Astrocyte (in vitro differentiated cells and primary cell): ENCODE results near the gene DIP2B. TPM values are rescaled to one million over a fixed set of nuclear protein-coding genes. Genes with fewer than 3 reads are reported as not detected.
A peak's percentile ranks its signal among the peaks of the same experiment; 100 is the strongest.

ENCODE experiments used
- DNase-seq: peaks from one replicate; pipeline ENCODE4 v3.0.0-alpha.2; 2010; ENCODE audit warnings: low read depth
- FAIRE-seq: peaks from 2 replicates; lab custom pipeline; 2011; peaks lifted over from hg19 to GRCh38; lab: Jason Lieb, UNC
- H2AFZ ChIP-seq: 2 replicates; pipeline ENCODE4 v1.6.0; 2012; ENCODE audit warnings: low read depth, low read length, inconsistent platforms
- H3K27ac ChIP-seq: 2 replicates; pipeline ENCODE4 v1.5.1; 2011; ENCODE audit warnings: low read depth, low read length, inconsistent platforms
- H3K27me3 ChIP-seq: 2 replicates; pipeline ENCODE4 v1.6.0; 2011; ENCODE audit warnings: low read length, inconsistent platforms; ENCODE audit not compliant: insufficient read depth
- H3K36me3 ChIP-seq: 2 replicates; pipeline ENCODE4 v1.5.1; 2011; ENCODE audit warnings: low read length, inconsistent platforms; ENCODE audit not compliant: insufficient read depth
- H3K4me1 ChIP-seq: 2 replicates; pipeline ENCODE4 v1.5.1; 2011; ENCODE audit warnings: low read length, inconsistent platforms; ENCODE audit not compliant: insufficient read depth
- H3K4me2 ChIP-seq: 2 replicates; pipeline ENCODE4 v1.6.0; 2012; ENCODE audit warnings: low read length, inconsistent platforms
- H3K4me3 ChIP-seq: 2 replicates; pipeline ENCODE4 v1.5.1; 2011; ENCODE audit warnings: low read depth, mild to moderate bottlenecking, low read length, inconsistent platforms; ENCODE audit not compliant: insufficient read depth
- H3K79me2 ChIP-seq: 2 replicates; pipeline ENCODE4 v1.6.0; 2012; ENCODE audit warnings: mild to moderate bottlenecking, low read length, inconsistent platforms; ENCODE audit not compliant: insufficient read depth
- H3K9ac ChIP-seq: 2 replicates; pipeline ENCODE4 v1.6.0; 2012; ENCODE audit warnings: mild to moderate bottlenecking, low read length, inconsistent platforms
- H3K9me3 ChIP-seq: 2 replicates; pipeline ENCODE4 v1.5.1; 2012; ENCODE audit warnings: low read depth, mild to moderate bottlenecking, low read length, inconsistent platforms; ENCODE audit not compliant: insufficient read depth
- H4K20me1 ChIP-seq: 2 replicates; pipeline ENCODE4 v1.6.0; 2012; ENCODE audit warnings: low read length, inconsistent platforms; ENCODE audit not compliant: insufficient read depth
- H3K27ac Mint-ChIP-seq: one replicate; pipeline ENCODE4 v1.8.0; 2021; ENCODE audit warnings: mild to moderate bottlenecking, mixed read lengths; ENCODE audit not compliant: unreplicated experiment
- H3K27me3 Mint-ChIP-seq: one replicate; pipeline ENCODE4 v1.8.0; 2021; ENCODE audit warnings: low read depth, mixed read lengths; ENCODE audit not compliant: unreplicated experiment
- H3K36me3 Mint-ChIP-seq: one replicate; pipeline ENCODE4 v1.8.0; 2021; ENCODE audit warnings: low read depth, mixed read lengths; ENCODE audit not compliant: unreplicated experiment
- H3K4me1 Mint-ChIP-seq: one replicate; pipeline ENCODE4 v1.8.0; 2021; ENCODE audit warnings: low read depth, mixed read lengths; ENCODE audit not compliant: unreplicated experiment
- H3K4me3 Mint-ChIP-seq: one replicate; pipeline ENCODE4 v1.8.0; 2021; ENCODE audit warnings: mild to moderate bottlenecking, moderate library complexity, mixed read lengths; ENCODE audit not compliant: unreplicated experiment
- H3K9me3 Mint-ChIP-seq: one replicate; pipeline ENCODE4 v1.8.0; 2021; ENCODE audit warnings: mild to moderate bottlenecking, mixed read lengths; ENCODE audit not compliant: unreplicated experiment
- EZH2 ChIP-seq: IDR thresholded peaks from 2 replicates; pipeline ENCODE4 v1.6.1; 2012; ENCODE audit warnings: mild to moderate bottlenecking, low read length, inconsistent platforms; ENCODE audit not compliant: insufficient read depth
- total RNA-seq: library from RNA; stranded (reverse); gene quantifications from 2 replicates; pipeline ENCODE4 v1.2.1, GENCODE V29; 2021
- TF ChIP-seq, protein P1 (sequence below): IDR thresholded peaks from 2 replicates; pipeline ENCODE4 v1.5.1; 2011; ENCODE audit warnings: low read depth, mild to moderate bottlenecking, inconsistent platforms, low read length, moderate library complexity; ENCODE audit not compliant: insufficient read depth

The DIP2B gene
- total RNA-seq, 1 donor from 2014 or later = 53.2 TPM

DNA sequence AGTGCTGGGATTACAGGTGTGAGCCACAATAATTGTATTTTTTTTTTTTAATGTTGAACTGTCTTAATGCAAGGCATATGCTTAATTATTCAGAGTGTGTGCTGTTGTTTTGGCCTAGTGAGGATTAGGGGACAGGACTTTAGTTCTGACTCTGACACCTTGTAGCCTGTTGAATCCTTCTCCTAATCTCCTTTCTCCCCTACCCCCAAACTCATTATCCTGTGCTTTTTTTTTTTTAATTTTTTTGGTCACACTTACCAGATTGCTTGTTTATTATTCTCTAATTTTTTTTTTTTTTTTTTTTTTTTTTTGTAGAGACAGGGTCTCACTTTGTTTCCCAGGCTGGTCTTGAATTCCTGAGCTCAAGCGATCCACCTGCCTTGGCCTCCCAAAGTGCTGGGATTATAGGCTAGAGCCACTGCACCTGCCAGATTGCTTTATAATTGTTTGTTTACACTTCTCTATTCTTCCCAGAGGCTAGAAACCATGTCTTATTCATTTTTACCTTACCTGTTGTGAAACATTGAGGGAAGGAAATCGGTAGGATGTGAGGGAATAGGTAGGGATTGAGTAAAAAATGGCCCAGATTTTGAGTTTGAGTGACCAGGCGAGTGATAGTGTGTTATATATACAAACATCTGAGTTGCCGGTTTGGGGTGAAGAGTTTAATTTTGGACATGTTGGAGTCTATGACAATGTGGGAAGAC lies 32.2 kb downstream of the DIP2B start:
- Histone ChIP-seq H2AFZ (no peak overlapping the region), H4K20me1 (peaks cover 30% of the 10 kb centered on the region), H3K4me2 (peak overlapping the region; percentile 59), H3K27me3 (no peaks in the 10 kb centered on the region), H3K4me1 (peaks cover 30% of the 10 kb centered on the region), H3K79me2 (peaks cover 69% of the 10 kb centered on the region), H3K27ac (no peak overlapping the region), H3K9ac (no peak overlapping the region), H3K36me3 (no peaks in the 10 kb centered on the region), H3K9me3 (no peaks in the 10 kb centered on the region), H3K4me3 (no peak overlapping the region)
- no peak for FAIRE-seq
- H3K4me1 Mint-ChIP-seq = peaks cover 26% of the 10 kb centered on the region
- H3K36me3 Mint-ChIP-seq = no peaks in the 10 kb centered on the region
- no peak for TF ChIP-seq EZH2
- TF ChIP-seq, protein P1, sequence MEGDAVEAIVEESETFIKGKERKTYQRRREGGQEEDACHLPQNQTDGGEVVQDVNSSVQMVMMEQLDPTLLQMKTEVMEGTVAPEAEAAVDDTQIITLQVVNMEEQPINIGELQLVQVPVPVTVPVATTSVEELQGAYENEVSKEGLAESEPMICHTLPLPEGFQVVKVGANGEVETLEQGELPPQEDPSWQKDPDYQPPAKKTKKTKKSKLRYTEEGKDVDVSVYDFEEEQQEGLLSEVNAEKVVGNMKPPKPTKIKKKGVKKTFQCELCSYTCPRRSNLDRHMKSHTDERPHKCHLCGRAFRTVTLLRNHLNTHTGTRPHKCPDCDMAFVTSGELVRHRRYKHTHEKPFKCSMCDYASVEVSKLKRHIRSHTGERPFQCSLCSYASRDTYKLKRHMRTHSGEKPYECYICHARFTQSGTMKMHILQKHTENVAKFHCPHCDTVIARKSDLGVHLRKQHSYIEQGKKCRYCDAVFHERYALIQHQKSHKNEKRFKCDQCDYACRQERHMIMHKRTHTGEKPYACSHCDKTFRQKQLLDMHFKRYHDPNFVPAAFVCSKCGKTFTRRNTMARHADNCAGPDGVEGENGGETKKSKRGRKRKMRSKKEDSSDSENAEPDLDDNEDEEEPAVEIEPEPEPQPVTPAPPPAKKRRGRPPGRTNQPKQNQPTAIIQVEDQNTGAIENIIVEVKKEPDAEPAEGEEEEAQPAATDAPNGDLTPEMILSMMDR = no peak
- H3K27ac Mint-ChIP-seq = peak overlapping the region; percentile 34
- H3K9me3 Mint-ChIP-seq = no peaks in the 10 kb centered on the region
- H3K27me3 Mint-ChIP-seq = no peaks in the 10 kb centered on the region
- no peak for DNase-seq
- peak overlapping the region; percentile 47 for H3K4me3 Mint-ChIP-seq

DNA sequence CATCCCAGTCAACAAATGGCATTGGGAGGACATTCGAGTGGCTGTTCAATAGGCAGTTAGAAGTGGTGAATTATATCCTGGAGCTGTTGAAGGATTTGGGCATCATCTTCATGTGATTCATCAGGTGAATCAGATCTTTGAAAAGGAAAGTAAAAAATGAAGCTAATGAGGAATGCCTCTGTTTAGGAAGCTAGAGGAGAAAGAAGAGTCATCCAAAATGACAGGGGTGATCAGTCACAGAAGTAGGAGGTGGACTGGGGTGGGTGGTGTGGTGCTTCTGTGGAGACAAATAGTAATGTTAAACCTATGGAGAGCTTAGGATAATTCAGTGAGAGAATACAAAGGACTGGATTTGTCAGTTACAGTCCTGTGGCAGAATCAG lies 32.7 kb downstream of the DIP2B start:
- Histone ChIP-seq H4K20me1 (peaks cover 31% of the 10 kb centered on the region), H3K9ac (no peak overlapping the region), H3K27me3 (no peaks in the 10 kb centered on the region), H3K79me2 (peaks cover 67% of the 10 kb centered on the region), H3K27ac (peak overlapping the region; percentile 13), H3K9me3 (no peaks in the 10 kb centered on the region), H3K36me3 (no peaks in the 10 kb centered on the region), H3K4me3 (no peak overlapping the region), H2AFZ (no peak overlapping the region), H3K4me2 (peak overlapping the region; percentile 59), H3K4me1 (peaks cover 25% of the 10 kb centered on the region)
- FAIRE-seq = no peak
- no peaks in the 10 kb centered on the region for H3K9me3 Mint-ChIP-seq
- H3K4me1 Mint-ChIP-seq = peaks cover 29% of the 10 kb centered on the region
- peak overlapping the region; percentile 34 for H3K27ac Mint-ChIP-seq
- no peaks in the 10 kb centered on the region for H3K36me3 Mint-ChIP-seq
- peak; percentile 83 for DNase-seq
- H3K4me3 Mint-ChIP-seq = peak overlapping the region; percentile 47
- TF ChIP-seq, protein P1 = no peak
- TF ChIP-seq EZH2 = no peak
- no peaks in the 10 kb centered on the region for H3K27me3 Mint-ChIP-seq

DNA sequence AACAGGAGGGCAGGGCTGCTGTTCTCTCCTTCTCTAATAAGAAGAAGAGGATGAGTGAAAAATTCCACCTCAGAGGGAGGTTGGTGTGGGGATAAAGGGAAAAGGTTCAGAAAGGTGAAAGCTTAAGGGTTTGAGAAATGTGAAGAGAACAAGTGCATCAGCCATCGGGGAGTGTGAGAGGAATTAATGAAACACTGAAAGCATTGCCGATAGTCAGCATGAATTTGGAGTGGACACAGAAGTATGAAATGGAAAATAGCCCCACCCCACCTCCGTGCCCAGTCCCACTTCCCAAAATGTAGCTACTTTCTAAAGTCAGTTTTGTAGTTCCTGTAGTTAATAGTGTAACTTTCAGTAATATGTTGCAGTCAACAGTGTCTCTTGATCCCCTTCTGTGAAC lies 33.4 kb downstream of the DIP2B start:
- Histone ChIP-seq H3K79me2 (peaks cover 74% of the 10 kb centered on the region), H3K4me1 (peaks cover 19% of the 10 kb centered on the region), H3K27ac (peak overlapping the region; percentile 13), H2AFZ (no peak overlapping the region), H3K27me3 (no peaks in the 10 kb centered on the region), H3K9ac (no peak overlapping the region), H3K4me2 (peak overlapping the region; percentile 59), H4K20me1 (peaks cover 35% of the 10 kb centered on the region), H3K9me3 (no peaks in the 10 kb centered on the region), H3K36me3 (no peaks in the 10 kb centered on the region), H3K4me3 (no peak overlapping the region)
- Mint-ChIP-seq H3K27me3 (no peaks in the 10 kb centered on the region), H3K4me1 (peaks cover 31% of the 10 kb centered on the region), H3K27ac (peak overlapping the region; percentile 34), H3K36me3 (no peaks in the 10 kb centered on the region), H3K4me3 (no peak overlapping the region), H3K9me3 (no peaks in the 10 kb centered on the region)
- no peak for FAIRE-seq
- TF ChIP-seq, protein P1 = no peak
- TF ChIP-seq EZH2 = no peak
- DNase-seq = no peak
